Measurements from ENCODE around the gene DNMT3L. TPM values are rescaled to one million over a fixed set of nuclear protein-coding genes. Genes with fewer than 3 reads are reported as not detected.
A peak's percentile ranks its signal among the peaks of the same experiment; 100 is the strongest.
"Not testable (repeated sequence)": the region's sequence is repeated elsewhere in the genome, so short reads cannot be mapped to it uniquely, and the experiment has no call there.

The DNMT3L gene
- not detected in 2 replicates for total RNA-seq (2014; rRNA removed; shearing (Covaris generic); ENCODE audit: low replicate concordance)

DNA sequence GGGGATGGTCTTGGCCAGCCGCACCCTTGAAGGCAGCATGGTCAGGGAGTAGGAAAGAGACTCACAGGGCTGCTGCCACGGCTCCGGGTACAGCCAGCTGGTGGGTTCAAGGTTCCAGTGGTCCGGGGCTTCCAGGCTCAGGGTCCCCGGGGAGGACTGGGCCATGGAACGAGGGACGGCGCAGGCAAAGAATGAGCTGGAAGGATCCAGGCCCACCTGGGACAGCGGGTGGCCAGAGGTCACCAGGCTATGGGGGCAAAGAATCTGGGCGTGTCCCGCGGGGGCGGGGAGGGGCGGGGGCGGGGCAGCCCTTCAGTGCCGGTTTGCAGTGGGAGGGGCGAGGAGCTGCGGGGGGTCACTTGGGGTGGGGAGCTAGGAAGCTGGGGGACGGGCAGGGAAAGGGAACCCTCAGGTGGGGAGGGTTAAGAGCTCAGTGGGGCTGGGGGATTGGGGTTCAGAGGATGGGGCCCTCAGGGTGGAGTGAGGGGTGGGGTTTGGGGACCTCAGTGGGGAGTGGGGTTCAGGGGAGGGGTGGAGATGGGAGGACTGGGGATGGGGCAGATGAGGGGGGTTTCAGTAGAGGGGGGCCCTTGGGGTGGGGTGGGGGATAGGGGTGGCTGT, at the start of gene DNMT3L:
Gene DNMT3L, minus strand, starts transcription at position 223 of the 621 bp plus-strand sequence. CDS start 638 bp downstream, outside the sequence.
- H3K27me3 ChIP-seq, result no peaks in the 10 kb centered on the region
- H3K36me3 ChIP-seq, result no peaks in the 10 kb centered on the region
- no peak for DNase-seq
- H3K9me3 ChIP-seq, result no peaks in the 10 kb centered on the region
- H3K4me3 ChIP-seq, result no peak within 1 kb of the TSS

DNA sequence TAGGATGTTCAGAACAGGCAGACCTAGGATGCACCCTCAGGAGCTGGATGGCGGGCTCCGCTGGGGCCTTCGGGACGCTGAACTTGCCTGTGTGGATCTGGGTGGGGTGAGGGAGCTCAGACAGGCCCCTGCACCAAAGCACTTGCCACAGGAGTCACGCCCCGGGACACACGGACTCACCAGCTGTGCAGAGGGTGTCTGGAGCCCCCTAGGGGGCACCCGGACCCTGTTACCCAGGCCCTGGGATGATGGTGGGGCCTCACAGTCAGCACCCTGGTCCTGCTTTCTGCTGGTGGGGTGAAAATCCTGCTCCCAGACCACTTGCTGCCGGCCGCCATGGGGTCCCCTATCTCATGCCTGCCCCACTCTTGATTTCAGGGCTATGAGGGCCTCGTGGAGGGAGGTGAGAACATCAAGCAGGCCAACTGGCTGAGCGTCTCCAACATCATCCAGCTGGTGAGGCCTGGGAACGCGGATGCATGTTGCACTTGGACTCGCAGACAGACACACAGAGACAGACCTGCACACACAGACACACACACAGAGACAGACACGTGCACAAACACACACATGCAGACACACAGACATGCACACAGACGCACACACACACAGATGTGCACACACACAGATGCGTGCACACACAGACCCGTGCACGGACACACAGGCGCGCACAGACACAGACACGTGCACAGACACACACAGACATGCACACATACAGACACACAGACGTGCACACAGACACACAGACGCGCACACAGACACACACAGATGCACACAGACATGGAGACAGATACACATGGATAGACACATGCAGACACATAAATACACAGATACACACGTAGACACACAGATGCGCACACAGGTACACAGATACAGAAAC, 49.2 kb upstream of the DNMT3L start:
- peaks cover 33% of the 10 kb centered on the region for H3K36me3 ChIP-seq

GRCh38 chr21:44306936-44307704, 45.4 kb upstream of the DNMT3L start:
- Histone ChIP-seq H3K9me3 (no peaks in the 10 kb centered on the region), H3K36me3 (peaks cover 36% of the 10 kb centered on the region), H3K27me3 (no peaks in the 10 kb centered on the region), H3K4me3 (no peak overlapping the region)
- DNase-seq, result no peak

More for the DNA sequence above, 49.2 kb upstream of the DNMT3L start:
- DNase-seq, result no peak
- Histone ChIP-seq H3K9me3 (no peaks in the 10 kb centered on the region), H3K4me3 (no peak overlapping the region), H3K27me3 (no peaks in the 10 kb centered on the region)

DNA sequence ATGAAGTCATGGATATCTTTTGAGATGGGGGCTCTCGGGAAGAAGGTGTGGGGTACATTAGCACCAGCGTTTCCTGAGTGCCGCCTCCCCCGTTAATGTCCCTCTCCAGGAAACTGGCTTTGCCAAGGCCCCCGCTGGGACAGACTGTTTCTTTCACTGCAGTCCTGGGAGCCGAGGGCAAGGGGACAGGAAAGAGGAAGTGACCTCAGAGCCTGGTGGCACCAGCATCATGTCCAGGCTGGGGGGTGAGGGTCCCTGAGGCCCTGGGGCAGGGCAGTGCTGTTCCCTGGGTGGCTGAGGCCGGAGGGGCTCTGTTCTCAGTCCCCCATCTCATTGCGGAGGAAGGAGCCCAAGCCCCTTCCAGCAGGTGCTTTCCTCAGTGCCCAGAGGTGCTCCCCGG, 44.0 kb upstream of the DNMT3L start:
- Histone ChIP-seq H3K9me3 (no peaks in the 10 kb centered on the region), H3K27me3 (no peaks in the 10 kb centered on the region), H3K36me3 (peaks cover 28% of the 10 kb centered on the region), H3K4me3 (no peak overlapping the region)
- DNase-seq, result no peak

GRCh38 chr21:44304877-44305293, 43.2 kb upstream of the DNMT3L start:
- peak; percentile 28 for DNase-seq
- peaks cover 22% of the 10 kb centered on the region for H3K36me3 ChIP-seq
- H3K27me3 ChIP-seq, result no peaks in the 10 kb centered on the region
- H3K9me3 ChIP-seq, result no peaks in the 10 kb centered on the region
- H3K4me3 ChIP-seq, result no peak overlapping the region

DNA sequence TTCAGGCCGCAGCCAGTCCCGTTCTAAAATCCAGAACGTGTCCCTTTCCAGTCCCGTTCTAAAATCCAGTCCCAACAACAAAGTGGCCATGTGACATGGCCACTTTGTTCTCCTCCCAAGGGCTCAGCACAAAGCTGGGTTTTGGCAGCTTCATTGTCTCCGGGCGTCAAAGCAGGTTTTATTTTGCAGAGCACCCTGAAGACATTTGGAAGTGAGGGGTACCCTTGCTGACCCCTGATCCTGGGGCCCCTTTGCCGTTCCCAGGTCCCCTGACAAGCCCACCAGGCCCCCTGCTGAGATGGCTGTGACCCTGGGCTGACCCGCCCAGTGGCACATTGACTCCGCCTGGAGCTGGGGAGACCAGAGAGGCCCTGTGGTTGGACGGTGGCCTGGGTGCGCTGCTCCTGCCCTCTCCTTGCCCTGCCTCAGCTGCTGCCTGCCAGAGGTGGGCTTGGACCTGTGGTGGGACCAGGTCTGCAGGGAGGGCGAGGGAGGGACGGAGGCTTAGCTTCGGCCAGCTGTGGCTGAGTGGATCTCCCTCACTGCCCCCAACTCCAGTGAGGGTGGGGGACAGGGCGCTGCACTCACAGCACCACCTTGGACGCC, 42.4 kb upstream of the DNMT3L start:
- no peaks in the 10 kb centered on the region for H3K9me3 ChIP-seq
- no peak for DNase-seq
- H3K4me3 ChIP-seq, result no peak overlapping the region
- peaks cover 21% of the 10 kb centered on the region for H3K36me3 ChIP-seq
- no peaks in the 10 kb centered on the region for H3K27me3 ChIP-seq

DNA sequence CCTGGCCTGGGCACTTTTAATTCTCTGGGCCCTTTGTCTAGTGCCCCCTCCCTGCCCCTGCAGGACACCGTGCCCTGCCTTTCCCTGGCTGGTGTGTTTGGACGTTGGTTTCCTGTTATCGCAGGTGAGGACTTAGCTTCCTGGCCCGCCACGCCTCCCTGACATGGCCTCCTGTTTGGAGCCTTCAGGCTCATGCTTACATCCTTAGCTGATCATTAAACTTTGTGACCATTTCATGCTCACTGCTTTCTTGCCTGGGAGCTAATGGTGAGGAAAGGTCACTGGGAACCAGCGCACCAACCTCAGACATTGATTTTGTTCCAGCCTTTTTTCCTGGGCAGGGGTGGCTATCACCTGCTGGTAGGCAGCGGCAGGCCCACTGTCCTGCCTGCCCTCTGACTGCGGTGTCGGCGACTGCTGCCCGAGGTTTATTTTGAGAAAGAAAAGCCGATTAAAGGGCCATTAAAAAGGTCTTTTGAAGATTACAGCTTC, 41.8 kb upstream of the DNMT3L start:
- peaks cover 18% of the 10 kb centered on the region for H3K36me3 ChIP-seq
- no peak overlapping the region for H3K4me3 ChIP-seq
- no peaks in the 10 kb centered on the region for H3K9me3 ChIP-seq
- no peaks in the 10 kb centered on the region for H3K27me3 ChIP-seq
- DNase-seq, result no peak

GRCh38 chr21:44302573-44303401, 41.1 kb upstream of the DNMT3L start:
- not testable (repeated sequence) for DNase-seq, H3K27me3 ChIP-seq, H3K9me3 ChIP-seq, H3K4me3 ChIP-seq
- H3K36me3 ChIP-seq, result peaks cover 17% of the 10 kb centered on the region

DNA sequence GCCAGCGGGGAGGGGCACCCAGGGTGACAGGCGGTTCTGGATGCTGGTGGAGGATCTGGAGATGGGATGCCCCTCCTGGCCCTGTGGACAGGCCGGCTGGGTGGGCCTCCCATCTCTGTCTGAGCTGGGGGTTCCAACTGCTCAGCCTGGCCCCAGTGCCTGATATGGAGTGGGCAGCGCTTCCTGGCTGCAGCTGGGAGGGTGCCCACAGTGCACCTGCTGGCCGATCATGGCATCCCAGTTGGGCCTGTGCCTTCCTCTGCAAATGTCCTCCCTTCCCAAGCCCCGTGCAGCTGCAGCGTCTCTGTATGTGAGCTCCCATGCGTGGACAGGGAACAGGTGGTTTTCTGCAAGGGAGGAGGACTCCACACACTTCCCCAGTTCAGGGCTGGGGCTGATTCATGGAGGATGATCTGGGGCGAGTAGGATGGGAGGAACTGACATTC, 40.3 kb upstream of the DNMT3L start:
- peaks cover 12% of the 10 kb centered on the region for H3K36me3 ChIP-seq
- no peaks in the 10 kb centered on the region for H3K9me3 ChIP-seq
- no peak overlapping the region for H3K4me3 ChIP-seq
- DNase-seq, result no peak
- H3K27me3 ChIP-seq, result no peaks in the 10 kb centered on the region

GRCh38 chr21:44301141-44301540, 39.4 kb upstream of the DNMT3L start:
- no peak for DNase-seq
- Histone ChIP-seq H3K27me3 (no peaks in the 10 kb centered on the region), H3K4me3 (peak overlapping the region; percentile 86), H3K9me3 (no peaks in the 10 kb centered on the region), H3K36me3 (peaks cover 7% of the 10 kb centered on the region; the same call in 1 of the 2 replicates)

DNA sequence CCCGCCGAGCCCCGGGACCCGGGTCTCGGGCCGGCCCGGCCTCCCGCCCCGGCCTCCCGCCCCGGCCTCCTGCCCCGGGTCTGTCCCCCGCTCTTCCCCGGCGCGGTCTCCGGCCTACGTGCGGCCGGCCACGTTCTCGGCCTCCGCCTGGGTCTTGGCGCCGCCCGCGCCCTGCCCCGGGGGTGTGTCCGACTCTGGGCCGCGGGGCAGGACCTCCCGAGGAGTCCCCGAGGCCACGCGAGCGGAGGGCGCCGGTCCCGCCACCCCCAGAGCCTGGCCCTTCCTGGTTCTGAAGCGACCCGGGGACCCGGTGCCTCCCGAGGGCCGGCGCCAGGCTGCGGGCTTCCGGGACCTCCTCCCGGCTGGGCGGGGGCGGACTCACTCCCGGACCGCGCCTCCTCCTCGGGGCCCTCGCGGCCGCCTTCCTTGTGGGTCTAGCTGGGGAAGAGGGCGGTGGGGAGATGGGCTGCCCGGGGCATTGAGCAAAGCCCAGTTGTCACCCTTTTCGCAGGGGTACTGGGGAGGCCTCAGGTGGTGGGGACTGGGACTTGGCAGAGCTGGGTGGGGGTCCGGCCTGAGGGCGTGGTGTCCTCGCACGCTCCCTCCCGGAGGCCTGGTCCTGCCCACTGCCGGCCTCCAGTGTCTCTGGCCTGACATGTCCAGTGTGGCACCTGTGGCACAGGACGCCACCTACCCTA, 38.7 kb upstream of the DNMT3L start:
- Histone ChIP-seq H3K36me3 (peaks cover 7% of the 10 kb centered on the region; the same call in 1 of the 2 replicates), H3K27me3 (no peaks in the 10 kb centered on the region), H3K4me3 (peak overlapping the region; percentile 86), H3K9me3 (no peaks in the 10 kb centered on the region)
- DNase-seq, result peak; percentile 81

DNA sequence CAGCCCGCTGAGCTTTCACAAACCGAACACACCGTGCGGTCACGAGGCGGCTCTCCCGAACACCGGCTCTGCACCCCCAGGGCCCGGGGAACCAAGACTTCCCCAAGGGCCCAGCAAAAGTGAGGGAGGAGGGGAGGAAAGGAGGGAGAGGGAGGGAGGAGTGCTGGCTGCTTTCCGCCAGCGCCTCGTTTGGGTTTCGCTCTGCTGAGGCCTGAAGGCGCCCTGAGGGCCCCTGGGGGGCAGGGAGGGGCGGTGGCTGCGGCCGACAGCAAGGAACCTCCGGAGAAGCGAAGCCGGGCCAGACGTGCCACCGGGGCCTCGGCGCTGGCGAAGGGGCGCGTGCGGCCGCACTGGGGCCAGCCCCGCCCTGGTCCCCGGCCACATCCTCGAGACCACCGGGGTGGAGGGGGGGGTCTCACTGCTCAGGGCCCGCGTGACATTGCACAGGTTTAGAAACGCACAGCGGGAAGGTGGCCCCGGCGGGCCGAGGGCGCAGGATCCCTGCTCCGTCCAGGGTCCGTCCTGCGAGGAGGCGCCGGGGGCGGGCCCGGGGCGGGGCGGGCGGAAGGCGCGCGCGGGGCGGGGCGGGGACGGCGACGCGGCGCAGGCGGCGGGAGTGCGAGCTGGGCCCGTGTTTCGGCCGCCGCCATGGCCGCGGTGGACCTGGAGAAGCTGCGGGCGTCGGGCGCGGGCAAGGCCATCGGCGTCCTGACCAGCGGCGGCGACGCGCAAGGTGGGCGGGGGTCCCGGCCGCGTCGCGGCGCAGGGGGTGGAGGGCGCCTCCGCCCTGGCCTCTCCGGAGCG, 38.0 kb upstream of the DNMT3L start, which contains the start of gene PFKL:
Gene PFKL, plus strand, starts transcription at position 596 of the 804 bp plus-strand sequence. Its CDS starts 53 bp downstream, at position 649.
- Histone ChIP-seq H3K4me3 (peak within 1 kb of the TSS; percentile 86), H3K36me3 (peaks cover 7% of the 10 kb centered on the region; the same call in 1 of the 2 replicates), H3K27me3 (no peaks in the 10 kb centered on the region), H3K9me3 (no peaks in the 10 kb centered on the region)
- peak; percentile 80 for DNase-seq

GRCh38 chr21:44299085-44299457, 37.4 kb upstream of the DNMT3L start:
- Histone ChIP-seq H3K9me3 (no peaks in the 10 kb centered on the region), H3K36me3 (peaks cover 5% of the 10 kb centered on the region; the same call in 1 of the 2 replicates), H3K4me3 (peak overlapping the region; percentile 86), H3K27me3 (no peaks in the 10 kb centered on the region)
- no peak for DNase-seq

DNA sequence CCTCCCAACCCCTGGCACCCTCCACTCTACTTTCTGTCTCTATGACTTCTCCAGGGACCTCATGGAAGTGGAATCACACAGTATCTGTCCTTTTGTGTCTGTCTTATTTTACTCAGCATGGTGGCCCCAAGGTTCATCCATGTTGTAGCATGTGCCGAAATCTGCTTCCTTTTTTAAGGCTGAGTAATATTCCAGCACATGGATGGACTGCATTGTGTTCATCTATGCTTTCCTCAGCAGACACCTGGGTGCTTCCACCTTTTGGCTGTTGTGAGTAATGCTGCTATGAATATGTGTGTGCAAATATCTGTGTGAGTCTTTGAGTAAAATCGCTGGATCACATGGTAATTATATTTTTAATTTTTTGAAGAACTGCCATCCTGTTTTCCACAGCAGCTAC, 36.6 kb upstream of the DNMT3L start:
- no peaks in the 10 kb centered on the region for H3K9me3 ChIP-seq
- no peaks in the 10 kb centered on the region for H3K27me3 ChIP-seq
- DNase-seq, result no peak
- no peak overlapping the region for H3K4me3 ChIP-seq
- peaks cover 2% of the 10 kb centered on the region; the same call in 1 of the 2 replicates for H3K36me3 ChIP-seq
